Endothelial cell of umbilical vein (primary cell): ENCODE data around the gene ST3GAL5. TPM values are rescaled to one million over a fixed set of nuclear protein-coding genes. Genes with fewer than 3 reads are reported as not detected.

Experiments
- BruUV-seq: library from RNA; stranded (reverse); fragments of 400-500 nt; replicated peaks from 2 replicates; lab custom pipeline; 2021; lab: Mats Ljungman, UMichigan
- CTCF ChIA-PET: fragments of 300-600, 350-600 bp; sonication (Branson Sonifier 250); formaldehyde crosslinking; loops from one replicate; lab custom pipeline; 2021; ENCODE audit warnings: antibody characterized with exemption, inconsistent platforms; lab: Charles Lee
- POLR2A ChIA-PET: fragments of 300-600, 350-600 bp; sonication (Branson Sonifier 250); formaldehyde crosslinking; loops from one replicate; lab custom pipeline; 2021; ENCODE audit warnings: antibody characterized with exemption, inconsistent platforms; lab: Charles Lee
- DNase-seq: peaks from one replicate; pipeline ENCODE4 v3.0.0-alpha.2; 2011; ENCODE audit warnings: low read depth, low spot score
- FAIRE-seq: peaks from 2 replicates; lab custom pipeline; 2011; peaks lifted over from hg19 to GRCh38; lab: Jason Lieb, UNC
- H2AFZ ChIP-seq: 2 replicates; pipeline ENCODE4 v1.6.0; 2012; ENCODE audit warnings: low read depth, low read length, control low read depth, inconsistent platforms
- H3K27ac ChIP-seq: 2 replicates; pipeline ENCODE4 v1.5.1; 2011; ENCODE audit warnings: low read depth, mild to moderate bottlenecking, control low read depth, low read length, moderate library complexity; ENCODE audit not compliant: insufficient read depth
- H3K27me3 ChIP-seq, 2 experiments: 2 replicates each; pipeline versions ENCODE4 v1.6.0 to v1.6.1; 2011; ENCODE audit warnings: low read length in 2 of 2, mixed read lengths in 1 of 2; ENCODE audit not compliant: control insufficient read depth in 2 of 2, insufficient read depth in 2 of 2
- H3K36me3 ChIP-seq, 2 experiments: 2 replicates in 1 of 2; 3 replicates in 1 of 2; pipeline ENCODE4 v1.5.1; 2011; ENCODE audit warnings: low read length in 2 of 2, mild to moderate bottlenecking in 1 of 2, moderate library complexity in 1 of 2; ENCODE audit not compliant: control insufficient read depth in 2 of 2, insufficient read depth in 2 of 2; ENCODE audit errors: extremely low read depth in 1 of 2
- H3K4me1 ChIP-seq: 3 replicates; pipeline ENCODE4 v1.5.1; 2011; ENCODE audit warnings: mild to moderate bottlenecking, low read length; ENCODE audit not compliant: control insufficient read depth, insufficient read depth; ENCODE audit errors: extremely low read depth
- H3K4me2 ChIP-seq: 2 replicates; pipeline ENCODE4 v1.6.1; 2011; ENCODE audit warnings: low read length, control low read depth, mixed read lengths; ENCODE audit not compliant: insufficient read depth
- H3K4me3 ChIP-seq, 3 experiments: fragments of 200-600 bp in 1 of 3; sonication (generic), shearing (Covaris generic) in 1 of 3; replicated peaks in 1 of 3; 2 replicates each; pipeline ENCODE4 v1.5.1; 2011 to 2016; ENCODE audit warnings: control low read depth in 3 of 3, low read length in 3 of 3, mild to moderate bottlenecking in 2 of 3, inconsistent platforms in 1 of 3, low read depth in 1 of 3, moderate library complexity in 1 of 3; ENCODE audit not compliant: insufficient read depth in 1 of 3
- H3K79me2 ChIP-seq: 2 replicates; pipeline ENCODE4 v1.6.0; 2012; ENCODE audit warnings: low read length, inconsistent platforms; ENCODE audit not compliant: control insufficient read depth, insufficient read depth
- H3K9ac ChIP-seq: replicated peaks from 2 replicates; pipeline ENCODE3; 2011; ENCODE audit warnings: low read length, control low read depth; ENCODE audit not compliant: insufficient read depth; ENCODE audit errors: extremely low read depth
- H3K9me1 ChIP-seq: replicated peaks from 3 replicates; pipeline ENCODE4 v1.6.0; 2011; ENCODE audit warnings: mild to moderate bottlenecking, low read length; ENCODE audit not compliant: control insufficient read depth, insufficient read depth; ENCODE audit errors: extremely low read depth
- H3K9me3 ChIP-seq: replicated peaks from 2 replicates; pipeline ENCODE4 v1.5.1; 2012; ENCODE audit warnings: low read length, inconsistent platforms; ENCODE audit not compliant: control insufficient read depth, insufficient read depth
- H4K20me1 ChIP-seq: replicated peaks from 2 replicates; pipeline ENCODE3; 2011; ENCODE audit warnings: mild to moderate bottlenecking, low read length; ENCODE audit not compliant: control insufficient read depth, insufficient read depth; ENCODE audit errors: extremely low read depth
- EZH2 ChIP-seq: IDR thresholded peaks from 2 replicates; pipeline ENCODE4 v1.6.1; 2012; ENCODE audit warnings: borderline replicate concordance, low read depth, mild to moderate bottlenecking, moderate library complexity, low read length, inconsistent platforms; ENCODE audit not compliant: severe bottlenecking
- FOS ChIP-seq: IDR thresholded peaks from 2 replicates; pipeline ENCODE4 v1.6.1; 2011; ENCODE audit warnings: mild to moderate bottlenecking, low read length, moderate library complexity, borderline replicate concordance; ENCODE audit not compliant: insufficient read depth
- GATA2 ChIP-seq: IDR thresholded peaks from 2 replicates; pipeline ENCODE4 v1.7.0; 2011; ENCODE audit warnings: low read depth, mild to moderate bottlenecking, moderate library complexity, mixed read lengths, low read length; ENCODE audit not compliant: insufficient read length, insufficient read depth
- JUN ChIP-seq: IDR thresholded peaks from 2 replicates; pipeline ENCODE4 v1.6.1; 2011; ENCODE audit warnings: borderline replicate concordance, low read depth; ENCODE audit not compliant: insufficient read length, insufficient read depth
- MYC ChIP-seq: IDR thresholded peaks from one replicate; pipeline ENCODE4 v1.6.1; 2011; ENCODE audit warnings: mild to moderate bottlenecking, low read depth, low read length
- POLR2A ChIP-seq: IDR thresholded peaks from 2 replicates; pipeline ENCODE4 v1.6.1; 2012; ENCODE audit warnings: low read depth, mild to moderate bottlenecking, control low read depth, low read length
- POLR2AphosphoS5 ChIP-seq: IDR thresholded peaks from 2 replicates; pipeline ENCODE4 v1.6.1; 2012; ENCODE audit warnings: low read depth, mild to moderate bottlenecking, control low read depth, low read length, moderate library complexity; ENCODE audit not compliant: insufficient read depth
- dilution Hi-C: fragments of 300-500 bp; cut with MboI; formaldehyde crosslinking; loops from one replicate; pipeline ENCODE4 v1.15.0; 2019; ENCODE audit warnings: low sequenced_read_pairs; ENCODE audit not compliant: extremely low pct_ligation_motif_present
- intact Hi-C: fragments of 100-400 bp; cut with micrococcal nuclease; formaldehyde crosslinking; loops from one replicate; pipeline ENCODE4 v1.10.0; 2022
- polyA plus RNA-seq, 4 experiments: library from polyadenylated mRNA; depleted of rRNA in 3 of 4; stranded (reverse) in 3 of 4; unstranded in 1 of 4; fragments of >200 nt; gene quantifications; 2 replicates each; pipeline versions ENCODE4 v1.2.1 to v1.2.3, GENCODE V29; 2011 to 2012; ENCODE audit warnings: missing spikeins in 1 of 4
- total RNA-seq: library from RNA; stranded (reverse); gene quantifications from 2 replicates; pipeline ENCODE4 v1.2.3, GENCODE V29; 2021
- TF ChIP-seq, protein P1 (sequence below), 2 donors: IDR thresholded peaks; 1 replicate in 1 of 2; 2 replicates in 1 of 2; pipeline ENCODE4 v1.5.1; 2011; ENCODE audit warnings: low read length in 2 of 2, mild to moderate bottlenecking in 2 of 2, moderate library complexity in 2 of 2, control low read depth in 1 of 2, inconsistent platforms in 1 of 2, low read depth in 1 of 2; ENCODE audit not compliant: insufficient read depth in 1 of 2; ENCODE audit errors: extremely low read depth in 1 of 2
- TF ChIP-seq, protein P2 (sequence below): IDR thresholded peaks from 2 replicates; pipeline ENCODE4 v1.6.1; 2011; ENCODE audit not compliant: insufficient read depth, insufficient read length

The ST3GAL5 gene
- total and polyA plus RNA-seq, 2 donors (not counting 3 experiments of a cell fraction or from before 2014, with no cell fraction given) = 9.5 to 16.0 TPM

DNA sequence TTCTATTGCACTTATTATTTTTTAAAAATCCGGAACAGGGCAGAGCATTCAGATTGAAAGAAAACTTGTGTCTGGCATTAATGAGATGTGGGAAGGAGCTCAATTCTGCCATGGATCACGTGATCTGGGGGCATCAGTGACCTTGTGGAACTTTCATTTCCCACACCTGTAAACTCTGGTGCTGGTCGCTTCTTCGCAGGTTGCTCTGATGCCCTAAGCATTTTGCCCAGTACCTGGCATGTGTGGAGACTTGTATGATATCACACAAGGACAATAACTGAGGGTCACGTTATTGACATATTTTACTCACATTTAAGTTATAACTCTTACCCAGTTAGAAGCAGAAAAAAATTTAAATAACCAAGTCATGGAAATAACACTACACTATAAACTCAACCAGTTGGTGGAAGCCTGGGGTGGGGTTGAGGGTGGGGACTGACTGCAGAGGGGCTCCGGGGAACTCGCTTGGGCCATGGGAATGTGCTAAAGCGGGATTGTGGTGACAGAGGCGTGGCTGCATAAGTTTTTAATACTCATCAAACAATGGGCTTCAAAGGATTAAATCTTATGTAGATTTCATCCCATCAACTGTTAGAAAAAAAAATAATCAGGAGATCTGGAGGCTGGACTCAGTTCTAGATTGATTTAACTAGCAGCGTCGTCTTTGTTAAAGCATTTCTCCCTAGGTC is 36.5 kb downstream of the ST3GAL5 start:
- dilution Hi-C loops = no loop called here
- FAIRE-seq = no peak

More for the DNA sequence above, 36.5 kb downstream of the ST3GAL5 start:
- H3K9me3 ChIP-seq = no peaks in the 10 kb centered on the region
- CTCF ChIA-PET = interaction anchor here (0.9 to 3.5 kb wide), 2 partner anchors 25 to 227 kb away, joined by 3 to 13 read pairs; no protein-coding TSS in a partner anchor
- H3K79me2 ChIP-seq = no peaks in the 10 kb centered on the region
- H3K9ac ChIP-seq = no peak overlapping the region
- BruUV-seq = no TSS peak
- H3K4me3 ChIP-seq = no peak overlapping the region
- H3K27ac ChIP-seq = no peak overlapping the region
- H3K36me3 ChIP-seq = no peaks in the 10 kb centered on the region
- POLR2A ChIA-PET = no interaction called here
- H2AFZ ChIP-seq = no peak overlapping the region
- TF ChIP-seq, protein P1, sequence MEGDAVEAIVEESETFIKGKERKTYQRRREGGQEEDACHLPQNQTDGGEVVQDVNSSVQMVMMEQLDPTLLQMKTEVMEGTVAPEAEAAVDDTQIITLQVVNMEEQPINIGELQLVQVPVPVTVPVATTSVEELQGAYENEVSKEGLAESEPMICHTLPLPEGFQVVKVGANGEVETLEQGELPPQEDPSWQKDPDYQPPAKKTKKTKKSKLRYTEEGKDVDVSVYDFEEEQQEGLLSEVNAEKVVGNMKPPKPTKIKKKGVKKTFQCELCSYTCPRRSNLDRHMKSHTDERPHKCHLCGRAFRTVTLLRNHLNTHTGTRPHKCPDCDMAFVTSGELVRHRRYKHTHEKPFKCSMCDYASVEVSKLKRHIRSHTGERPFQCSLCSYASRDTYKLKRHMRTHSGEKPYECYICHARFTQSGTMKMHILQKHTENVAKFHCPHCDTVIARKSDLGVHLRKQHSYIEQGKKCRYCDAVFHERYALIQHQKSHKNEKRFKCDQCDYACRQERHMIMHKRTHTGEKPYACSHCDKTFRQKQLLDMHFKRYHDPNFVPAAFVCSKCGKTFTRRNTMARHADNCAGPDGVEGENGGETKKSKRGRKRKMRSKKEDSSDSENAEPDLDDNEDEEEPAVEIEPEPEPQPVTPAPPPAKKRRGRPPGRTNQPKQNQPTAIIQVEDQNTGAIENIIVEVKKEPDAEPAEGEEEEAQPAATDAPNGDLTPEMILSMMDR (IDR thresholded peaks at IDR 0.05; ENCODE audit: extremely low read depth in 1 of 2, insufficient read depth in 1 of 2, low read depth in 1 of 2, low read length in 2 of 2) = no peak
- TF ChIP-seq JUN (no peak), POLR2AphosphoS5 (no peak), MYC (no peak), POLR2A (no peak), FOS (no peak), EZH2 (no peak), GATA2 (no peak)
- TF ChIP-seq, protein P2, sequence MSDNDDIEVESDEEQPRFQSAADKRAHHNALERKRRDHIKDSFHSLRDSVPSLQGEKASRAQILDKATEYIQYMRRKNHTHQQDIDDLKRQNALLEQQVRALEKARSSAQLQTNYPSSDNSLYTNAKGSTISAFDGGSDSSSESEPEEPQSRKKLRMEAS = no peak
- H3K9me1 ChIP-seq = no peaks in the 10 kb centered on the region
- no peak overlapping the region for H3K4me2 ChIP-seq
- intact Hi-C loops = no loop called here
- H3K4me1 ChIP-seq = peaks cover 11% of the 10 kb centered on the region
- no peaks in the 10 kb centered on the region for H3K27me3 ChIP-seq
- no peaks in the 10 kb centered on the region for H4K20me1 ChIP-seq
- DNase-seq = no peak
